HEK293 (cell line): ENCODE data around the gene MCM5.

Experiments
- CTCF ChIP-seq: fragments of 450-650 bp; formaldehyde crosslinking; IDR thresholded peaks from 2 replicates; pipeline ENCODE4 v1.5.1; 2016; ENCODE audit warnings: missing biosample characterization, missing genetic modification characterization
- HIC1 ChIP-seq: fragments of 450-650 bp; formaldehyde crosslinking; IDR thresholded peaks from 2 replicates; pipeline ENCODE4 v1.5.1; 2016; ENCODE audit warnings: missing biosample characterization, missing genetic modification characterization
- SP2 ChIP-seq: fragments of 450-650 bp; formaldehyde crosslinking; IDR thresholded peaks from 2 replicates; pipeline ENCODE4 v1.5.1; 2016; ENCODE audit warnings: missing biosample characterization, missing genetic modification characterization
- YY2 ChIP-seq: fragments of 450-650 bp; formaldehyde crosslinking; IDR thresholded peaks from 2 replicates; pipeline ENCODE4 v1.5.1; 2016; ENCODE audit warnings: missing biosample characterization, missing genetic modification characterization
- ZBTB1 ChIP-seq: fragments of 450-650 bp; formaldehyde crosslinking; IDR thresholded peaks from 2 replicates; pipeline ENCODE4 v1.5.1; 2016; ENCODE audit warnings: missing biosample characterization, missing genetic modification characterization
- ZFP41 ChIP-seq: fragments of 450-650 bp; formaldehyde crosslinking; IDR thresholded peaks from 2 replicates; pipeline ENCODE4 v1.5.1; 2016; ENCODE audit warnings: missing biosample characterization, missing genetic modification characterization, borderline replicate concordance
- ZNF133 ChIP-seq: fragments of 450-650 bp; formaldehyde crosslinking; IDR thresholded peaks from 2 replicates; pipeline ENCODE4 v1.5.1; 2016; ENCODE audit warnings: missing biosample characterization, missing genetic modification characterization
- ZNF248 ChIP-seq: fragments of 450-650 bp; formaldehyde crosslinking; IDR thresholded peaks from 2 replicates; pipeline ENCODE4 v1.5.1; 2017; ENCODE audit warnings: missing biosample characterization, missing genetic modification characterization
- ZNF398 ChIP-seq: fragments of 450-650 bp; formaldehyde crosslinking; IDR thresholded peaks from 2 replicates; pipeline ENCODE4 v1.5.1; 2017; ENCODE audit warnings: missing biosample characterization, missing genetic modification characterization
- ZNF623 ChIP-seq: fragments of 450-650 bp; formaldehyde crosslinking; IDR thresholded peaks from 2 replicates; pipeline ENCODE4 v1.5.1; 2016; ENCODE audit warnings: missing biosample characterization, missing genetic modification characterization
- ZSCAN30 ChIP-seq: fragments of 450-650 bp; IDR thresholded peaks from 2 replicates; pipeline ENCODE4 v1.5.1; 2018; ENCODE audit warnings: missing biosample characterization, mild to moderate bottlenecking, missing genetic modification characterization, moderate library complexity
- TF ChIP-seq, protein P1 (sequence below): fragments of 450-650 bp; formaldehyde crosslinking; IDR thresholded peaks from 2 replicates; pipeline ENCODE4 v1.5.1; 2016; ENCODE audit warnings: missing biosample characterization, missing genetic modification characterization
- TF ChIP-seq, protein P2 (sequence below): fragments of 450-650 bp; IDR thresholded peaks from 2 replicates; pipeline ENCODE4 v1.5.1; 2018; ENCODE audit warnings: missing biosample characterization, missing genetic modification characterization
- TF ChIP-seq, protein P3 (sequence below): fragments of 450-650 bp; formaldehyde crosslinking; IDR thresholded peaks from 2 replicates; pipeline ENCODE4 v1.5.1; 2016; ENCODE audit warnings: missing biosample characterization, missing genetic modification characterization, low read depth

DNA sequence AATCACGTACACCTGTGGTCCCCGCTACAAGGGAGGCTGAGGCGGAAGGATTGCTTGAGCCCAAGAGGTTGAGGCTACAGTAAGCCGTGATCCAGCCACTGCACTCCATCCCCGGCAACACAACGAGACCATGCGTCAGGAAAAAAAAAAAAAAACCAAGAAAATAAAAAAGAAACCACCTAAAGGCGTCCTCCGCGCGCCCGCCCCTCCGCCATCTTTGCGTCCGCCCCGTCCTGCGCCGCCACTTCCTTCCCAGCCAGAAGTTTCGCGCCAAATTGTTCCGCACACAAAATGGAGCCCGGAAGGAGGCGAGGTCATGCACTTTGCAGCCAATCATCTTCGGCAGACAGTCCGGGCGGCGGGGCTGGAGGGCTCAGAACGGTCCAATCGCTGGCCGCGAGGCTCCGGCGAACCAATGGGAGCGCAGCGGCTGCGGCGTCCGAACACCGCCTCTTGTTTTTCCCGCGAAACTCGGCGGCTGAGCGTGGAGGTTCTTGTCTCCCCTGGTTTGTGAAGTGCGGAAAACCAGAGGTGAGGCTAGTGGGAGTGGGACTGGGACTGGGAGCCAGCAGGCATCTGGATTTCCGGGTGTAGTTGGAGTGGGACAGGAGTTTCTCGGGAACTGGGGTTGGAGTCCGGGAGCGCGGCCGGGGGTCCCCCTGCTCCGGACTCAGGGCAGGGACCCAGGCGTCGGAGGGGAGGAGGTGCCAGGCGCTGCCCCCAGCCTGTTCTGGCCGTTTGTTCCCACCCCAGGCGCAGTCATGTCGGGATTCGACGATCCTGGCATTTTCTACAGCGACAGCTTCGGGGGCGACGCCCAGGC is at the start of gene MCM5:
- TF ChIP-seq, protein P1, sequence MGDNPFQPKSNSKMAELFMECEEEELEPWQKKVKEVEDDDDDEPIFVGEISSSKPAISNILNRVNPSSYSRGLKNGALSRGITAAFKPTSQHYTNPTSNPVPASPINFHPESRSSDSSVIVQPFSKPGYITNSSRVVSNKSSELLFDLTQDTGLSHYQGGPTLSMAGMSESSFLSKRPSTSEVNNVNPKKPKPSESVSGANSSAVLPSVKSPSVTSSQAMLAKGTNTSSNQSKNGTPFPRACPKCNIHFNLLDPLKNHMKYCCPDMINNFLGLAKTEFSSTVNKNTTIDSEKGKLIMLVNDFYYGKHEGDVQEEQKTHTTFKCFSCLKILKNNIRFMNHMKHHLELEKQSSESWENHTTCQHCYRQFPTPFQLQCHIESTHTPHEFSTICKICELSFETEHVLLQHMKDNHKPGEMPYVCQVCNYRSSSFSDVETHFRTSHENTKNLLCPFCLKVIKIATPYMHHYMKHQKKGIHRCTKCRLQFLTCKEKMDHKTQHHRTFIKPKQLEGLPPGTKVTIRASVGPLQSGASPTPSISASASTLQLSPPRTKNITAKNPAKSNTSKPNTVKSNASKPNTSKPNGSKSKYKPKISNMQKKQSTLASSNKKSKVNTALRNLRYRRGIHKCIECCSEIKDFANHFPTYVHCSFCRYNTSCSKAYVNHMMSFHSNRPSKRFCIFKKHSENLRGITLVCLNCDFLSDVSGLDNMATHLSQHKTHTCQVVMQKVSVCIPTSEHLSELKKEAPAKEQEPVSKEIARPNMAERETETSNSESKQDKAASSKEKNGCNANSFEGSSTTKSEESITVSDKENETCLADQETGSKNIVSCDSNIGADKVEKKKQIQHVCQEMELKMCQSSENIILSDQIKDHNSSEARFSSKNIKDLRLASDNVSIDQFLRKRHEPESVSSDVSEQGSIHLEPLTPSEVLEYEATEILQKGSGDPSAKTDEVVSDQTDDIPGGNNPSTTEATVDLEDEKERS (tag by site-specific recombination), result 0 out of 2 replicates have a peak, but pooled peaks have one; percentile 19
- TF ChIP-seq, protein P2, sequence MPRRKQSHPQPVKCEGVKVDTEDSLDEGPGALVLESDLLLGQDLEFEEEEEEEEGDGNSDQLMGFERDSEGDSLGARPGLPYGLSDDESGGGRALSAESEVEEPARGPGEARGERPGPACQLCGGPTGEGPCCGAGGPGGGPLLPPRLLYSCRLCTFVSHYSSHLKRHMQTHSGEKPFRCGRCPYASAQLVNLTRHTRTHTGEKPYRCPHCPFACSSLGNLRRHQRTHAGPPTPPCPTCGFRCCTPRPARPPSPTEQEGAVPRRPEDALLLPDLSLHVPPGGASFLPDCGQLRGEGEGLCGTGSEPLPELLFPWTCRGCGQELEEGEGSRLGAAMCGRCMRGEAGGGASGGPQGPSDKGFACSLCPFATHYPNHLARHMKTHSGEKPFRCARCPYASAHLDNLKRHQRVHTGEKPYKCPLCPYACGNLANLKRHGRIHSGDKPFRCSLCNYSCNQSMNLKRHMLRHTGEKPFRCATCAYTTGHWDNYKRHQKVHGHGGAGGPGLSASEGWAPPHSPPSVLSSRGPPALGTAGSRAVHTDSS (tag by site-specific recombination), result no peak
- TF ChIP-seq CTCF (tag by site-specific recombination) (no peak), ZNF623 (tag by site-specific recombination) (0 out of 2 replicates have a peak, but pooled peaks have one; percentile 12), ZNF133 (tag by site-specific recombination) (no peak), ZSCAN30 (tag by site-specific recombination) (0 out of 2 replicates have a peak, but pooled peaks have one; percentile 23), YY2 (peak; percentile 96), SP2 (tag by site-specific recombination) (peak; percentile 98), HIC1 (tag by site-specific recombination) (0 out of 2 replicates have a peak, but pooled peaks have one; percentile 65), ZBTB1 (tag by site-specific recombination) (no peak), ZNF398 (tag by site-specific recombination) (no peak), ZFP41 (tag by site-specific recombination) (no peak), ZNF248 (tag by site-specific recombination) (no peak)
- TF ChIP-seq, protein P3, sequence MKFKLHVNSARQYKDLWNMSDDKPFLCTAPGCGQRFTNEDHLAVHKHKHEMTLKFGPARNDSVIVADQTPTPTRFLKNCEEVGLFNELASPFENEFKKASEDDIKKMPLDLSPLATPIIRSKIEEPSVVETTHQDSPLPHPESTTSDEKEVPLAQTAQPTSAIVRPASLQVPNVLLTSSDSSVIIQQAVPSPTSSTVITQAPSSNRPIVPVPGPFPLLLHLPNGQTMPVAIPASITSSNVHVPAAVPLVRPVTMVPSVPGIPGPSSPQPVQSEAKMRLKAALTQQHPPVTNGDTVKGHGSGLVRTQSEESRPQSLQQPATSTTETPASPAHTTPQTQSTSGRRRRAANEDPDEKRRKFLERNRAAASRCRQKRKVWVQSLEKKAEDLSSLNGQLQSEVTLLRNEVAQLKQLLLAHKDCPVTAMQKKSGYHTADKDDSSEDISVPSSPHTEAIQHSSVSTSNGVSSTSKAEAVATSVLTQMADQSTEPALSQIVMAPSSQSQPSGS, result no peak
